Activated CD4-positive, alpha-beta T cell treated with anti-CD3 and anti-CD28 coated beads, Interleukin-2, amount 50 U/mL, for 4 hours (primary cell): ENCODE results near the gene IFIT1.
"Not testable (repeated sequence)": the region's sequence is repeated elsewhere in the genome, so short reads cannot be mapped to it uniquely, and the experiment has no call there.

ENCODE experiments used
- DNase-seq, 2 experiments: peaks; one replicate each; pipeline ENCODE4 v3.0.0-alpha.2; 2020

The IFIT1 gene

GRCh38 chr10:89444819-89445218 lies 52.4 kb downstream of the IFIT1 start:
- not testable (repeated sequence) for DNase-seq

GRCh38 chr10:89450901-89451300 lies 58.5 kb downstream of the IFIT1 start:
- no peak for DNase-seq

- DNase-seq, result no peak
Measured at GRCh38 chr10:89452193-89452592, 59.8 kb downstream of the IFIT1 start.

DNA sequence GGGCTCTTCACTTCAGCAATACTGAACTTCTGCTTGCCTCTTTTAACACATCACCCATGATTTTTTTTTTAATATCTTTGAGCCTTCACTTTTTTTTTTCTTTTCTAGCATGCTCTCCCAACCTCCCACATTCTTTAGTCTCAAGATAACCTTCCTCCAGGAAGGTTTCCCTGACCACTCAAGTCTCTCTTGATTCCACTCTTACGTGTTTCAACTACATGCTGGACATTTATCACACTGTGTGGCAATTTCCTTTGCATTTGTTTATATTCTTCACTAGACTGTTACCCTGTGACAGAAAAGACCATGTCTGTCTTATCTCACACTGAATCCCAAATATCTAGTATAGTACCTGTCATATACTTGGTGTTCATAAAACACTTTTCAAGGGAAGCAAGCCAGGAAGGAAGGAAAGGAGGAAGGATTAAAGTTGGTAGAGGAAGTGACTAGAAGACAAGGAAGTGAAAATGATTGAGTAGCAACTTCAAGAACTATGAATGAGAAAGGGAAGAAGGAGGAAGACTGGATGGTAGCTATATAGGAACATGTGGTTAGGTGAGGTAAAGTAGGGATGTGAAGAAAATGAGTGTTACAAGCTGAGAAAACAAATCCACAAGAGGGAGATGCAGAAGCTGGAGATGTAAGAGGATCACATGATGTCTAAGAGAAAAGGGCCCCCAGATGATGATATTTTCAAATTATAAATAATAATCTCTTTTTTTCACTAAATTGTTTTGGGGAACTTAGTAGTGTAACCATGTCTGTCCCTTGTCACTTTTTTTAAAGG lies 62.3 kb downstream of the IFIT1 start:
- DNase-seq, result no peak
